HG03108 (cell line): ENCODE data around the gene GSAP.

Experiments used
- ATAC-seq: cut with Tn5 transposase; IDR thresholded peaks from one replicate; pipeline ENCODE4 v1.9.1; 2021; ENCODE audit warnings: moderate library complexity; ENCODE audit not compliant: unreplicated experiment

The GSAP gene

DNA sequence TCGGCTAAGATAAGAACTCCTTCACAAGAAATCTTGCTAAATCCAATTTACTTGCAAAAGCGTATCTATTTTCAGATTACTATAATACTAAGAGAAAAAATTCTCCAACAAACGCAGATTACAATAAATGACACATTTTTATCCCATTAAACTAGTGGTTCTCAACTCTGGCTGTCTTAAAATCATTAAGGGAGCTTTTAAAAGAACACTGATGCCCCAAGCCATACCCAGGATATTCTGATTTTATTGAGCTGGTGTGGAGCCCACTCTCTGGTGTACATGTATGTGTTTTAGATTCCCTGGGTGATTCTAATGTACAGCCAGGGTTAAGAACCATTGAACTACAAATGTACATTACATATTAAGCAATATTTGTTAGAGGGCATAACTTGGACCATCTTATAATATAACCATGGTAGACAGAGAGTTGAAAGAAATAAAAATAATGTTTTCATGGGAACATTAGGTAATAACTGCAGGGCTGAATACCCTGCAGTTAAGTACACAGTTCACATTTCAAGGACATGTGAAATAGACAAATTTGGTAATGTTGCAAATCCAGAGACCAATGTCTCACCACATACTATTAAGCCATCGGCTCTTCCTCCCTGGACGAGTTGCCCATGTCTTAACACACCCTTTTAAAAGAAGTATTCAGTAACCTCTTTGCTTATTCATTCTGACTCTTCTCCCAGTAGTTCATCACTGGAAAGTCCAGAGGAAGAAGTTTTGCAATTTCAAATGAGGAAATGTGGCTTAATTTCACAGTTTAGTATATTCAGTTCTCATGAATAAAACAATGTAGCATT, 6.2 kb downstream of the GSAP start:
- no peak for ATAC-seq

- ATAC-seq = no peak
Measured at GRCh38 chr7:77409005-77409738, 7.0 kb downstream of the GSAP start.

DNA sequence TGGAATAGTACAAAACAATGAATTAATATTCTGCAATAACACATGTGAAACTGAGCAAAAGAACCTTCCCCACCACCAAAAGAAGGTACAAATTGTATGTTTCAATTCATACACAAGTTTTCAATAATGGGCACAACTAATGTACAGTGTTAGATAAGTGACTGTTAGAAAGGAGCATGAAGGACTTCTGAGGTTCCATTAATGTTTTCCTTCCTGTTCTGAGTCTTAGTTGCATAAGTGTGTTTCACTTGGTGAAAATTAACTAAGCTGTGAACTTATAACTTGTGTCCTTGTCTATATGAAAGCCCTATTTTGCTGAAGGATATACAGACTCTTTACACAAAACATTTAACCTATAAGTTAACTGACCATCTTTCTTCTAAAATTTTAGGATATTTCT, 8.2 kb downstream of the GSAP start:
- no peak for ATAC-seq

DNA sequence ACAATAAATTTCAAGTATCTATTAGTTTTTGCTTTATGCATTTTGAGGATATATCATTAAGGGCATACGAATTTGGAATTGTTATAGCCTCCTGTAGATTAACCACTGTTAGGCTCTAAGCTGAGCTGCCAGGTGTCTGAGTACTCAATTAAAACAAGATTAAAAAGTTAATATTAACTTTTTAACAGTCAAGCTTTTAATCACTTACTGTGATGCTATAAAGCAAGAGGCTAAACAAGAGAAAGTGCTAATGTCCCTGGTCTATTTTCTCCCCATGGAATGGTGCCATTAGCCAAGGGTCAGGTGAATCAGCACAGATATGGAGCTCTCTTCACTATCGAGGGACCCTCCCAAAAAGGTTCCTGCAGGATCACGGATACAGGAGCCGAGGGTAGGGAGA, 9.7 kb downstream of the GSAP start:
- ATAC-seq = no peak

DNA sequence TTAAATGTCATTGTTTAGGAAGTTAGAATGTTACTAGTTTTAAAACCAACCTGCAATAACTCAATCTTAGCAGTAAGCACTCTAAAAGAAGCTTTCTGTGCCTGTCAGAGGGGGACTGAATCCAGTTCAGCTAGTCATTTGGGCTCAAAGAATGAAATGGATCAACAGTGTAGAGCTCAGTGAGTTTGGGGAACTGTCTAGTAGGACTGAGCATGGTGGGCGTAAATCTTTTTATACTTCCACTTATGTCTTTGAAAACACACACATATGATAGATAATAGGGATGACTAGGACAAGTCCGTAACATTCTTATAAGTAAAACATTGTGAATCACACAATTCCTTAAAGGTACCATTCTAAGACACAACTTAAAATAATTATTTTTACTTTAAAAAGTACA, 11.5 kb downstream of the GSAP start:
- ATAC-seq = no peak

DNA sequence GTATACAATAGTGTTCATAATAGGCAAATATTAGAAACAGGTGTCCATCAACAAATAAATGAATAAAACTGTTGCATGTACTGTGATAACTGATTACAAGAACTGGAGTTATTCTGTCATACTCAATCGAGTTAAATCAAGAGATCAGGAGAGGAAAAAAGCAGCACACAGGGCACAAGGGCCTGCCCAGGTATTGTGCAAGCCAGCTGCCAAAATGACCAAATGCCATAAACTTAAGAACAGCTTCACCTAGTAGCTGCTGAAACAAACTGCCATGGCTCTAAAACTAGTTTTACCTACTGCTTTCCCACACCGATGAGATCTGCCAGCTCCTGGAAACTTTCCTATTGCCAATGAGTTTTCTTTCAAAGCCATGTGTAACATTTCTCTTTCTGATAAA, 12.2 kb downstream of the GSAP start:
- no peak for ATAC-seq

DNA sequence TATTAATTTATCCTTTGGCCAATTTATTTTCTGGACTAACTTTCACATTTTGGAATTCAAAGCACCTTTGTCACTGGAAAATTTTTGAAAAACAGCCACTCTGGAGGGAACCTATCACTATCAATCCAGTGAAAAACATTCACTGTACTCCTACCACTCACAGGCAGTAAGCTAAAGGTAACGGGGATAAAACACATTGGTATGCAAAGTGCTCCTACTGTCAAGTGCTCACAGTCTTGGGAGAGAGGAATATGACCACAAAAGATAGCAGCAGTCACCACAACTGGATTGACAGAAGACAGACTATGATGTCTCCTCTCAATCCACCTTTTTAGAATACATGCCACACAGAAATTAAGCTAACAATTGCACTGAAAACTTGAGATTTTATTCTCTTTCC, 13.3 kb downstream of the GSAP start:
- ATAC-seq = no peak

DNA sequence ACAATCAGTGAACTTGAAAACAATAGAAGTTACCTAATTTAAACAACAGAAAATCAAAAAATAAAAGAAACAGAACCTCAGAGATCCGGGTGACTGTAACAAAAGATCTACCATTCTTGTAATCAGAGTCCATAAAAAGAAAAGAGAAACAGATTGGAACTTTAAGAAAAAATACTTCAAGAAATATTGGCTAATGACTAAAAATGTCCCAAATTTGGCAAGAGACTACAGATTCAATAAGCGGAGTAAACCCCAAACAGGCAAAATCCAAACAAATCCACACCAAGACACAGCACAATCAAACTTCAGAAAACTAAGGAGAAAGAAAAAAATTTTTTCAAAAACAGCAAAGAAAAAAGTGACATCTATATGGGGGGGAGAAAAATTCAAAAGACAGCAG, 15.1 kb downstream of the GSAP start:
- ATAC-seq = no peak

DNA sequence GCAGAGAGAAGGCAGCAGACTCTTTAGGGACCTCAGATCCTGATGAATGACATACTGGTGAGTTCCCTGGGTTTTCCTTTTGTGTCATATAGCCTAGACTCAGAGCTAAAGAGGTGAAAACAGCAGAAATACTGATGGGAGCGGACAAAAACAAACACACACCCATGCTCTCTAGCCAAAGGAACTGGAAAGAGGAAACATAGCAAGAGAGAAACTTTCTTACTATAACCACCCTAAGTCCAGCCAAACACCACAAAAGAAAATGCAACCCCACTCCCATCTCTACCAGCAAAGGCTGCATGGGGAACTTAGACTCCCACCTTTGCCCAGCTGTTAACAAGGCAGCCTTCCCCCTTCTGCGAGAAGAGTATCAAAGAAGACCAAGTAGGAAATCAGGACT, 16.3 kb downstream of the GSAP start:
- no peak for ATAC-seq

GRCh38 chr7:77396894-77397547, 19.1 kb downstream of the GSAP start:
- ATAC-seq = no peak

DNA sequence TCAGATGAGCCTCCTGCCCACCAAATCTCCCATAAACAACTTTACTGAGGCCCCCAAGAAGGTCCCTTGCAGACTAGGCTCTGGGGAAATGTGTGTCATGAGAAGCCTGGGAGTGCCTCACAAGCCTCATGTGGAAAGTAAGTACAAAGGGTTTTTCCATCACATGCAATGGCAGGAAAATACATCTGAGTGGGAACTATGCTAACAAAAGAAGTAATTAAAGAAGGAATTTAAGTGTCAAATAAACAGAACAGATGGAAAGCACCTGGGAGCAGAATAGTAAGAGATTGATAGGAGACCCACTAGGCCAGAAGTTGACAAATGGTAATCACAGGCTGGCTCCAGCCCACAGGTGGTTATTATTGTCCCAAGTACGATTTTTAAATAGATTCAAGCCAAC, 20.5 kb downstream of the GSAP start:
- no peak for ATAC-seq

DNA sequence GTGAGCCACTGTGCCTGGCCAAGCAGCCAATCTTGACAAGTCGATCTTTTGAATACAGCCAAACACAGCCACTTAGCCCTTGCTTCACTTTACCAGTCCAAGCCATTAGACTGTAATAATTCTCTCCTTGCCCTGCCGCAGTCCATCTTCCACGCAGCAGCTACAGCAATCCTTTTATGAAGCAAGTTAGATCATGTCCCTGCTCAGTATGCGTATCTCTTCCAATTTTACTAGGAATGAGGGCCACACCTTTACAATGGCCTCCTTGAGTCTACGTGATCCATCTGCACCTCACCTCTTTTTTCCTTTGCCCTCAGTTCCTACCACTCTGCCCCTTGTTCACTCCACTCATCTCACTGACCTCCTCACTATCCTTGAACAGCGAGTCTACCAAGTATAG, 22.2 kb downstream of the GSAP start:
- no peak for ATAC-seq

DNA sequence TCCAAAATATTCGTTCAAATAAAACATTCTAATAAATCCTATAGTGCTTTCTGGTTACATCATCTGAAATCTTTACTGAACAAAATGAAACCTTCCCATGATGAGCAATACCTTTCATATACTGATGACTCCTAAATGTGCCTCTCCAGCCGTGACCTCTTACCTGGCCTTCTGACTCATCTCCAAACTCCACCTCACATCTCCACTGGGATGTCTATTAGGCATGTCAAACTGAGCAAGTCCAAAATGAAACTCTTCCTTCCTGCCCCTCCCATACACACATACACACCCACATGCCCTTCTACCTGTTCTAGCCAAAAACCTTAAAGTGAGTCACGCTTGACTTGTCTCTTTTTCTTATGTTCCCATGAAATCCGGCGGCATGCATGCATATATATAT, 22.9 kb downstream of the GSAP start:
- ATAC-seq = peak; percentile 93

GRCh38 chr7:77391230-77391629, 24.9 kb downstream of the GSAP start:
- no peak for ATAC-seq

- ATAC-seq = no peak
Measured at GRCh38 chr7:77388055-77388641, 28.0 kb downstream of the GSAP start.

GRCh38 chr7:77386165-77386822, 29.9 kb downstream of the GSAP start:
- no peak for ATAC-seq

DNA sequence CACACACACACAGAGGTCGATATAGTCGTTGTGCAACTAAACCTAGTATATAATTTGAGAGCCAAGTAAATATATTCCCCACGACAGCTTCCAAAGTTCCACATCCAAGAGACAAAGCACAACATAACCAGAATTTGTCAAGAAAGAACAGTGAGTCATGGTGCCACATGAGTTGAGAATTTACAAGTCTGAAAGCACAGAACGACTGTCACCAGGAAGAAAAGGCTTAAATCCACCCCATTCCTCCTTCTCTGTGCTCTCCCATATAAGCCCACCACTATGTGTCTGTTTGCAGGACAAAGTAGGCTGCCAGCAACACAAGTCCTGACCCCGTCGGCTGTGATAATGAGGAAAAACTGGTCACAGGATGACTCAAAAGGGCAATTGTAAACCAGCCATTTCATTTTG, 32.8 kb downstream of the GSAP start:
- no peak for ATAC-seq

- no peak for ATAC-seq
Measured at GRCh38 chr7:77382532-77382931, 33.6 kb downstream of the GSAP start.

DNA sequence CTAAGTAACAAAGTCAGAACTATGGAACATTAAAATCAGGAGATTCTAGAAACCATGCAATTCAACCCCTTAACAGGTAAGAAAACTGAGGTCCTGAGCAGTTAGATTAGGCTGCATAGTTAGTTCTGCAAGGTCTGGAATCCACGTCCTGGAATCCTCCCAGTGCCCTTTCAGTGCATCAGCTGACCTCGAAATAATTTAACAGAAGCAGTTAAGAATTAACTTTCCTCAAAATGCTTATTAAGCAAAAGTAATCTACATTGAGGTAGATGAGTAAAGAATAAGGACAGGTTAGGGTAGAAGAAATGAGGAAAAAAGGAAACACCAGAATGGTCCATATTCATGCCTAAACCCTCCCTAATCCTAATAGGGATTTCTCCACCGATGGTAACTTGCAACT, 37.6 kb downstream of the GSAP start:
- ATAC-seq = no peak

- no peak for ATAC-seq
Measured at GRCh38 chr7:77370606-77371005, 45.5 kb downstream of the GSAP start.

GRCh38 chr7:77368974-77369373, 47.2 kb downstream of the GSAP start:
- ATAC-seq = no peak
